KBM-7 (cell line): ENCODE data around the gene MPC2.
"Not testable (repeated sequence)": the region's sequence is repeated elsewhere in the genome, so short reads cannot be mapped to it uniquely, and the experiment has no call there.

Experiments used
- DNase-seq: peaks from one replicate; pipeline ENCODE4 v3.0.0-alpha.2; 2015
- in situ Hi-C: fragments of 300-500 bp; cut with MboI; formaldehyde crosslinking; loops from 2 replicates; pipeline ENCODE4 v1.14.3; 2020; ENCODE audit warnings: low sequenced_read_pairs, low pct_unique_long_range_greater_than_20kb, mixed read lengths

The MPC2 gene

DNA sequence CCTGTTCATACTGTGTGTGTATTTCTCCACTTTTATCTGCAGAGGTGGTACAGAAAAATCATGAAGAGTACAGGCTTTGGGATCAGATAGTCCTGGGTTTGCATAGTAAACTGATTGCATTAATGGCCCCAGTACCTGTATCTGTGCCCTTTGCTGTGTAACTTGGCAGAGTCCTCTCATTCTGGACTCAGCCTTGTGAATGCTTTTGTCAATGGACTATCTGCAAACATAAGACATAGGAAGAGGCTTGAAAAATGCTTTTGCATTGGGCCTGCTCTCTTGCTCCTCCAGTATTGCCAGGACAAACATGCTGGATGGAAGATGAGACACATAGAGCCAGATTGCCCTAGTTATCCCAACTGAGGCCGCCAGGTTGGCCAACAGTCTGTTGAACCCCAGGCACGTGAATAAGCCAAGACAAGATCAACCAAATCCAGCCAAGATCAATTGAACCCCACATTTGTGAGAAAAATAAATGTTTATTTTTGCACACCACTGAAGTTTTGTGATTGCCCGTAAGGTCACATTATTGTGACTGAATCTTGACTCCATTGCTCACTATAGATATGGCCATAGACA, 60.2 kb downstream of the MPC2 start:
- DNase-seq = no peak
- in situ Hi-C loops = no loop called here

DNA sequence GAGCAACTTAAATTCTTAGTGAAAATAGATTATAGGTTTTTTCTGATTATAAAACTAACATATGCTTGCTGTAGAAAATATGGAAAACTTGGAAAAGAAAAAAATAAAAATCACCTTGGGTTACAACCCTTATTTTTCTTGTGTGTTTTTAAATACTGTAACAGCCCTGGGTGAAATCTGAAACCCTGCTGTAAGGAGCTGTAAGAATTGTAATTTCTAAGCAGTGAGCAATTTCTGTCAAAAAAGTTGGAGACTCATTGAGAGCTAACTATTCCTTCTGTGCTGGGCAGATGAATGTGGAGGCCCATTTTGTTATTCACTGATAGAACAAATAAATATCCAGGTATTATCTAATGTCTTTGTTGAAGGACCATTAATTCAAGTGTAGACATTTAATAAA, 65.5 kb downstream of the MPC2 start:
- in situ Hi-C loops = no loop called here
- DNase-seq = no peak

DNA sequence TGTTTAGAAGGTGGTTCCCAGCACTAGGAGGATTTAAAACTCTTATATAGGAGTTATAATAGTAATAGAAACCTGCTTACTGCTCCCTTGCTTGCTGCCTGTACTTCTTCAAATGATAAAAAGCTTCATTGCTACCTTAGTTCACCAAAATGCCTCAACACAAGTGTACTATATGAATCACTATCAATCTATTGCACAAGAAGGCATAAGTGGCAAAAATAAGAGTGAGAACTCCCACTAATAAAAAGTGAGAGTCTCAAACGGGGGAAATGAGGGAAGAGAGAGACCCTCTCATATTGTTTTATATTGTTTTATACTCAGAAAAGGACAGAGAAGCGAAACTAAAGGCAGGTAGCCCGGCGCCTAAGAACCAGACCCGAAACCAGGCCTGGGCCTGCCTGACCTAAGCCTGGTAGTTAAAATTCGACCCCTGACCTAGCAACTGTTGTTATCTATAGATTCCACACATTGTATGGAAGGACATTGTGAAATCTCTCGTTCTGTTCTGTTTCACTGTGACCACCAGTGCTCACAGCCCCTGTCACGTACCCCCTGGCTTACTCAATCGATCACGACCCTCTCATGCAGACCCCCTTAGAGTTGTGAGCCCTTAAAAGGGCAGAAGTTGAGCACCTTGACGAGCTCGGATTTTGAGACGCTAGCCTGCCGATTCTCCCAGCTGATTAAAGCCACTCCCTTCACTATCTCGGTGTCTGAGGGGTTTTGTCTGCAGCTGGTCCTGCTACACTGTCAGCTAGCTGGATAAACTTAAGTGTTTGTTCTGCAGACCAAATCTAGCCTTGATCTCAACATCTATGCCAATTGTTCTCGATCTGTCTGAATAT, 67.5 kb downstream of the MPC2 start:
- in situ Hi-C loops = not testable (repeated sequence)

DNA sequence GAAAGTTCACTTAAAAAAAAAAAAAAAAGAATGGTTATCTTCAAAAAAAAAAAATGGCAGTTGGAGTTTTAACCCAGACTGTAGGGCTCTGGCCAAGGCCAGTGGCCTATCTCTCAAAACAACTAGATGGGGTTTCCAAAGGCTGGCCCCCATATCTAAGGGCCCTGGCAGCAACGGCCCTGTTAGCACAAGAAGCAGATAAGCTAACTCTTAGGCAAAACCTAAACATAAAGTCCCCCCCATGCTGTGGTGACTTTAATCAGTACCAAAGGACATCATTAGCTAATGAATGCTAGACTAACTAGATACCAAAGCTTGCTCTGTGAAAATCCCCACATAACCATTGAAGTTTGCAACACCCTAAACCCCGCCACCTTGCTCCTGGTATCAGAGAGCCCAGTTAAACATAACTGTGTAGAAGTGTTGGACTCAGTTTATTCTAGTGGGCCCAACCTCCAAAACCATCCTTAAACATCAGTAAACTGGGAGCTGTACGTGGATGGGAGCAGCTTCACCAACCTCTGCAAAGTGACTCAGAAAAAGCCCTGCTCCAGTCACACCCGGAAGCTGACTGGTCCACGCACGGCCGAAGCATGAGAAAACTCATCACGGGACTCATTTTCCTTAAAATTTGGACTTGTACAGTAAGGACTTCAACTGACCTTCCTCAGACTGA, 70.0 kb downstream of the MPC2 start:
- DNase-seq, in situ Hi-C loops: not testable (repeated sequence)

More for the DNA sequence above, 67.5 kb downstream of the MPC2 start:
- not testable (repeated sequence) for DNase-seq
